ENCODE measurements around the gene CARF.
"Not testable (repeated sequence)": the region's sequence is repeated elsewhere in the genome, so short reads cannot be mapped to it uniquely, and the experiment has no call there.

Gene CARF

DNA sequence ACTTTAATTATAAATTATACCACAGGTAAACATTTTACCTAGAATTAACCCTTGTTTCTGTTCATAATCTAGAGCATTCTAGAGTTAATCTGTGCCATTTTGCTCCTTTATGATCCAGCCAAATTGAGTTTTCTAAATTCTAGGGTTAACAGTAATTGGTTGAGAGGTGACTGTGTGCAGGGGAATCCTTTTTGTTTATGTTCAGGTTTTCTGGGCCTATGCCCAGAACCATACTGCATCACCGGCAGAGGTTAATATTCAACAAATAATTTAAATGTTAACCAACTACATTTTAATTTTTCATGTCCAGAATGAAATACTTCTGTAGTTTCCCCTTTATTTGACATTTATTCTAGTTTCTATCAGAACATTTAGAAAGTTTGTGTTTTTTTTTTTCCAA is 32.3 kb downstream of the CARF start:
- TF ChIP-seq GLIS3 (CRISPR knock-in tag; IDR thresholded peaks at IDR 0.05) (no peak), RARB (CRISPR knock-in tag; IDR thresholded peaks at IDR 0.05) (no peak), ZC3H10 (CRISPR knock-in tag; IDR thresholded peaks at IDR 0.05) (no peak), ZNF70 (CRISPR knock-in tag; IDR thresholded peaks at IDR 0.05) (no peak), CSDC2 (CRISPR knock-in tag; IDR thresholded peaks at IDR 0.05) (no peak), ZFP3 (CRISPR knock-in tag; IDR thresholded peaks at IDR 0.05) (no peak), ESRRG (CRISPR knock-in tag; IDR thresholded peaks at IDR 0.05) (no peak), BACH2 (CRISPR knock-in tag; IDR thresholded peaks at IDR 0.05; ENCODE audit: borderline replicate concordance) (no peak), ARNTL (CRISPR knock-in tag; IDR thresholded peaks at IDR 0.05; ENCODE audit: borderline replicate concordance, low read depth) (no peak), TCF4 (CRISPR knock-in tag; IDR thresholded peaks at IDR 0.05; ENCODE audit: borderline replicate concordance) (no peak), OSR1 (CRISPR knock-in tag; IDR thresholded peaks at IDR 0.05) (no peak), ISL1 (CRISPR knock-in tag; IDR thresholded peaks at IDR 0.05) (no peak), SNAI2 (CRISPR knock-in tag; IDR thresholded peaks at IDR 0.05) (no peak)
- TF ChIP-seq, protein P1, sequence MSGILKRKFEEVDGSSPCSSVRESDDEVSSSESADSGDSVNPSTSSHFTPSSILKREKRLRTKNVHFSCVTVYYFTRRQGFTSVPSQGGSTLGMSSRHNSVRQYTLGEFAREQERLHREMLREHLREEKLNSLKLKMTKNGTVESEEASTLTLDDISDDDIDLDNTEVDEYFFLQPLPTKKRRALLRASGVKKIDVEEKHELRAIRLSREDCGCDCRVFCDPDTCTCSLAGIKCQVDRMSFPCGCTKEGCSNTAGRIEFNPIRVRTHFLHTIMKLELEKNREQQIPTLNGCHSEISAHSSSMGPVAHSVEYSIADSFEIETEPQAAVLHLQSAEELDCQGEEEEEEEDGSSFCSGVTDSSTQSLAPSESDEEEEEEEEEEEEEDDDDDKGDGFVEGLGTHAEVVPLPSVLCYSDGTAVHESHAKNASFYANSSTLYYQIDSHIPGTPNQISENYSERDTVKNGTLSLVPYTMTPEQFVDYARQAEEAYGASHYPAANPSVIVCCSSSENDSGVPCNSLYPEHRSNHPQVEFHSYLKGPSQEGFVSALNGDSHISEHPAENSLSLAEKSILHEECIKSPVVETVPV (CRISPR knock-in tag; IDR thresholded peaks at IDR 0.05) = no peak
- no peak for ATAC-seq

DNA sequence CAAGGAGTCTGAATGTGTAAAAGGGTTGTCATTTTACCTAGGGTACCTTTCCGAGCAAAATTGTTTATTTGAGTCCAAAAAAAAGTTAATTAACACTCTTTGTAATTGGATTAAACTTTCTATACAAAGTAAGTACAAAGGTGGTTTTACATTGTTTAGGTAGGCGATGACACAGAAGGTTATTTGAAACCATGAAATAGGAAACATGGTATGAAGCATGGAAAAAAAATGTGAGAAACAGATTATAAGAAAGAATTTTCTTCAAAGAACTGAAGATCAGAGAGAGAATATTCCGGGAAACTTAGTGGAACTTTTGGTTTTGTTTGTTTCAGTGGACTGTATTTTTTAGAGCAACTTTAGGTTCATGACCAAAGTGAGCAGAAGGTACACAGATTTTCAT is 32.7 kb downstream of the CARF start:
- TF ChIP-seq ZNF8 (CRISPR knock-in tag; IDR thresholded peaks at IDR 0.05) = no peak
- no peak for TF ChIP-seq PPARA (CRISPR knock-in tag; IDR thresholded peaks at IDR 0.05; ENCODE audit: borderline replicate concordance)
- TF ChIP-seq, protein P2, sequence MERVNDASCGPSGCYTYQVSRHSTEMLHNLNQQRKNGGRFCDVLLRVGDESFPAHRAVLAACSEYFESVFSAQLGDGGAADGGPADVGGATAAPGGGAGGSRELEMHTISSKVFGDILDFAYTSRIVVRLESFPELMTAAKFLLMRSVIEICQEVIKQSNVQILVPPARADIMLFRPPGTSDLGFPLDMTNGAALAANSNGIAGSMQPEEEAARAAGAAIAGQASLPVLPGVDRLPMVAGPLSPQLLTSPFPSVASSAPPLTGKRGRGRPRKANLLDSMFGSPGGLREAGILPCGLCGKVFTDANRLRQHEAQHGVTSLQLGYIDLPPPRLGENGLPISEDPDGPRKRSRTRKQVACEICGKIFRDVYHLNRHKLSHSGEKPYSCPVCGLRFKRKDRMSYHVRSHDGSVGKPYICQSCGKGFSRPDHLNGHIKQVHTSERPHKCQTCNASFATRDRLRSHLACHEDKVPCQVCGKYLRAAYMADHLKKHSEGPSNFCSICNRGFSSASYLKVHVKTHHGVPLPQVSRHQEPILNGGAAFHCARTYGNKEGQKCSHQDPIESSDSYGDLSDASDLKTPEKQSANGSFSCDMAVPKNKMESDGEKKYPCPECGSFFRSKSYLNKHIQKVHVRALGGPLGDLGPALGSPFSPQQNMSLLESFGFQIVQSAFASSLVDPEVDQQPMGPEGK (CRISPR knock-in tag; IDR thresholded peaks at IDR 0.05; ENCODE audit: borderline replicate concordance) = no peak
- TF ChIP-seq, protein P3, sequence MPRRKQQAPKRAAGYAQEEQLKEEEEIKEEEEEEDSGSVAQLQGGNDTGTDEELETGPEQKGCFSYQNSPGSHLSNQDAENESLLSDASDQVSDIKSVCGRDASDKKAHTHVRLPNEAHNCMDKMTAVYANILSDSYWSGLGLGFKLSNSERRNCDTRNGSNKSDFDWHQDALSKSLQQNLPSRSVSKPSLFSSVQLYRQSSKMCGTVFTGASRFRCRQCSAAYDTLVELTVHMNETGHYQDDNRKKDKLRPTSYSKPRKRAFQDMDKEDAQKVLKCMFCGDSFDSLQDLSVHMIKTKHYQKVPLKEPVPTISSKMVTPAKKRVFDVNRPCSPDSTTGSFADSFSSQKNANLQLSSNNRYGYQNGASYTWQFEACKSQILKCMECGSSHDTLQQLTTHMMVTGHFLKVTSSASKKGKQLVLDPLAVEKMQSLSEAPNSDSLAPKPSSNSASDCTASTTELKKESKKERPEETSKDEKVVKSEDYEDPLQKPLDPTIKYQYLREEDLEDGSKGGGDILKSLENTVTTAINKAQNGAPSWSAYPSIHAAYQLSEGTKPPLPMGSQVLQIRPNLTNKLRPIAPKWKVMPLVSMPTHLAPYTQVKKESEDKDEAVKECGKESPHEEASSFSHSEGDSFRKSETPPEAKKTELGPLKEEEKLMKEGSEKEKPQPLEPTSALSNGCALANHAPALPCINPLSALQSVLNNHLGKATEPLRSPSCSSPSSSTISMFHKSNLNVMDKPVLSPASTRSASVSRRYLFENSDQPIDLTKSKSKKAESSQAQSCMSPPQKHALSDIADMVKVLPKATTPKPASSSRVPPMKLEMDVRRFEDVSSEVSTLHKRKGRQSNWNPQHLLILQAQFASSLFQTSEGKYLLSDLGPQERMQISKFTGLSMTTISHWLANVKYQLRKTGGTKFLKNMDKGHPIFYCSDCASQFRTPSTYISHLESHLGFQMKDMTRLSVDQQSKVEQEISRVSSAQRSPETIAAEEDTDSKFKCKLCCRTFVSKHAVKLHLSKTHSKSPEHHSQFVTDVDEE (CRISPR knock-in tag; IDR thresholded peaks at IDR 0.05) = no peak
- no peak for TF ChIP-seq ARNTL (CRISPR knock-in tag; IDR thresholded peaks at IDR 0.05; ENCODE audit: borderline replicate concordance, low read depth)
- TF ChIP-seq CSDC2 (CRISPR knock-in tag; IDR thresholded peaks at IDR 0.05) = no peak
- TF ChIP-seq ESRRG (CRISPR knock-in tag; IDR thresholded peaks at IDR 0.05) = no peak
- no peak for TF ChIP-seq ZNF565 (CRISPR knock-in tag; conservative IDR thresholded peaks at IDR 0.05; ENCODE audit: low read depth)
- TF ChIP-seq, protein P1 (CRISPR knock-in tag; IDR thresholded peaks at IDR 0.05) = no peak
- TF ChIP-seq GLIS3 (CRISPR knock-in tag; IDR thresholded peaks at IDR 0.05) = no peak
- no peak for TF ChIP-seq ZNF70 (CRISPR knock-in tag; IDR thresholded peaks at IDR 0.05)
- no peak for TF ChIP-seq ZFP3 (CRISPR knock-in tag; IDR thresholded peaks at IDR 0.05)
- TF ChIP-seq RARB (CRISPR knock-in tag; IDR thresholded peaks at IDR 0.05) = no peak
- TF ChIP-seq ZC3H10 (CRISPR knock-in tag; IDR thresholded peaks at IDR 0.05) = no peak
- no peak for ATAC-seq

DNA sequence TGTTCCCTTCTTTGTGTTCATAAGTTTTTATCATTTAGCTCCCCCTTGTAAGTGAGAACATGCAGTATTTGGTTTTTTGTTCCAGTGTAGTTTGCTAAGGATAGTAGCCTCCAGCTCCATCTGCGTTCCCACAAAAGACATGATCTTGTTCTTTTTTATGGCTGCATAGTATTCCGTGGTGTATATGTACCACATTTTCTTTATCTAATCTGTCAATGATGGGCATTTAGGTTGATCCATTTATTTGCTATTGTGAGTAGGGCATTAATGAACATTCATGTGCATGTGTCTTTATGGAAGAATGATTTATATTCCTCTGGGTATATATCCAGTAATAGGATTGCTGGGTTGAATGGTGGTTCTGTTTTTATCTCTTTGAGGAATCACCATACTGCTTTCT is 33.4 kb downstream of the CARF start:
- no peak for TF ChIP-seq ARNTL (CRISPR knock-in tag; IDR thresholded peaks at IDR 0.05; ENCODE audit: borderline replicate concordance, low read depth)
- no peak for TF ChIP-seq TCF4 (CRISPR knock-in tag; IDR thresholded peaks at IDR 0.05; ENCODE audit: borderline replicate concordance)
- TF ChIP-seq ZNF8 (CRISPR knock-in tag; IDR thresholded peaks at IDR 0.05) = peak; percentile 71
- no peak for TF ChIP-seq CSDC2 (CRISPR knock-in tag; IDR thresholded peaks at IDR 0.05)
- no peak for TF ChIP-seq ZNF70 (CRISPR knock-in tag; IDR thresholded peaks at IDR 0.05)
- TF ChIP-seq, protein P1 (CRISPR knock-in tag; IDR thresholded peaks at IDR 0.05) = no peak
- TF ChIP-seq PPARA (CRISPR knock-in tag; IDR thresholded peaks at IDR 0.05; ENCODE audit: borderline replicate concordance) = no peak
- no peak for TF ChIP-seq ZNF565 (CRISPR knock-in tag; conservative IDR thresholded peaks at IDR 0.05; ENCODE audit: low read depth)
- ATAC-seq = no peak

DNA sequence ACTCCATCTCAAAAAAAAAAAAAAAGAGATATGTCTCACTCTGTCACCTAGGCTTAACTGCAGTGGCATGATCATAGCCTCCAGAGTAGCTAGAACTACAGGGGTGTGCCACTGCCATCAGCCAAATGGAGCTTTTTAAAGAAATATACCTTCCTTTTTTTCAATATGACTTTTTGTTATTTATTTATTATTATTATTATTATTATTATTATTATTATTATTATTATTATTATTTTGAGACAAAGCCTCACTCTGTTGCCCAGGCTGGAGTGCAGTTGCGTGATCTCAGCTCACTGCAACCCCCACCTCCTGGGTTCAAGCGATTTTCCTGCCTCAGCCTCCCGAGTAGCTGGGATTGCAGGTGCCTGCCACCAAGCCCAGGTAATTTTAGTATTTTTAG is 37.3 kb downstream of the CARF start:
- not testable (repeated sequence) for ATAC-seq
